ENCODE results near the gene MORC3. TPM values are rescaled to one million over a fixed set of nuclear protein-coding genes. Genes with fewer than 3 reads are reported as not detected.
"Not testable (repeated sequence)": the region's sequence is repeated elsewhere in the genome, so short reads cannot be mapped to it uniquely, and the experiment has no call there.

MORC3 gene
- total RNA-seq, 1 experiment from 2014 or later, result 19.8 TPM

DNA sequence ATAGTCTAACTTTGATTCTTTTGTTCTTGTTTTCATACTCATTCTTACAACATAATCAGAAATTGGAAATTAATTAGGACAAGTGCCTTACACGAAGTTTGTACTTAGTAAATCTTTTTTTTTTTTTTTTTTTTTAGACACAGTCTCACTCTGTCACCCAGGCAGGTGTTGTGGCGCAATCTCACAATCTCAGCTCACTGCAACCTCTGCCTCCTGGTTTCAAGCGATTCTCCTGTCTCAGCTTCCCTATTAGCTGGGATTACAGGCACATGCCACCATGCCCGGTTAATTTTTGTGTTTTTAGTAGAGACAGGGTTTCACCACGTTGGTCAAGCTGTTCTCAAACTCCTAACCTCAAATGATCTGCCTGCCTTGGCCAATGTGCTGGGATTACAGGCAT, 77.6 kb downstream of the MORC3 start:
- ATAC-seq (no peak), DNase-seq (ENCODE audit: low read depth, low spot score) (no peak)
- Histone ChIP-seq H3K9ac (ENCODE audit: low read length) (no peak overlapping the region), H3K4me1 (ENCODE audit: control insufficient read depth in 1 of 2, insufficient read depth in 2 of 2, low read length in 2 of 2) (no peaks in the 10 kb centered on the region), H4K20me1 (ENCODE audit: insufficient read depth) (no peaks in the 10 kb centered on the region), H3K79me2 (ENCODE audit: insufficient read depth, low read length) (no peaks in the 10 kb centered on the region), H3K27ac (ENCODE audit: low read depth, low read length) (no peak overlapping the region), H3K4me2 (ENCODE audit: low read length) (no peak overlapping the region), H3K4me3 (replicated peaks in 1 of 2; ENCODE audit: low read depth in 1 of 2, low read length in 2 of 2) (no peak overlapping the region), H2AFZ (ENCODE audit: low read depth, low read length, poor library complexity, severe bottlenecking) (no peak overlapping the region), H3K27me3 (ENCODE audit: insufficient read depth, low read length) (no peaks in the 10 kb centered on the region), H3K9me3 (ENCODE audit: control insufficient read depth in 1 of 2, insufficient read depth in 1 of 2, low read depth in 1 of 2, low read length in 2 of 2) (no peaks in the 10 kb centered on the region), H3K36me3 (ENCODE audit: control insufficient read depth in 1 of 2, insufficient read depth in 2 of 2, low read length in 2 of 2) (peaks cover 18 to 38% of the 10 kb centered on the region in 2 experiments), H3K9me2 (ENCODE audit: insufficient read depth) (no peaks in the 10 kb centered on the region)
- CTCF ChIA-PET, result no interaction called here
- intact Hi-C loops (cut with micrococcal nuclease), result no loop called here
- TF ChIP-seq SRF (IDR thresholded peaks at IDR 0.05; ENCODE audit: low read depth), result no peak
- RAD21 ChIA-PET (ENCODE audit: low non-redundant PET in 1 of 2, low total read pairs in 2 of 2, uncharacterized antibody in 2 of 2, unreplicated experiment in 2 of 2), result no interaction called here
- POLR2A ChIA-PET, result no interaction called here
- BruUV-seq (replicated peaks), result no TSS peak

DNA sequence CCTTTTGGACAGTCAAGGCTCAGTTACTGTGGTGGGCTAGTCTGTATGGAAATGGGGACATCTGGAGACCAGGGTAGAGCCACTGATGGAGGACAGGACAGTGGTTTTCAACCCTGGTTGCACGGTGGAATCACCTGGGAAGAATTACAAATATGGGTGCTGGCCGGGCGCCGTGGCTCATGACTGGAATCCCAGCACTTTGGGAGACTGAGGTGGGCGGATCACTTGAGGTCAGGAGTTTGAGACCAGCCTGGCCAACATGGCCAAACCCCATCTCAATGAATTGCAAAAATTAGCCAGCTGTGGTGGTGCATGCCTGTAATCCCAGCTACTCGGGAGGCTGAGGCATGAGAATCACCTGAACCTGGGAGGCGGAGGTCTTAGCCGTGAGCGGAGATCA, 79.7 kb downstream of the MORC3 start:
- CTCF ChIA-PET; BruUV-seq (replicated peaks); H4K20me1 ChIP-seq (ENCODE audit: insufficient read depth): not testable (repeated sequence)

DNA sequence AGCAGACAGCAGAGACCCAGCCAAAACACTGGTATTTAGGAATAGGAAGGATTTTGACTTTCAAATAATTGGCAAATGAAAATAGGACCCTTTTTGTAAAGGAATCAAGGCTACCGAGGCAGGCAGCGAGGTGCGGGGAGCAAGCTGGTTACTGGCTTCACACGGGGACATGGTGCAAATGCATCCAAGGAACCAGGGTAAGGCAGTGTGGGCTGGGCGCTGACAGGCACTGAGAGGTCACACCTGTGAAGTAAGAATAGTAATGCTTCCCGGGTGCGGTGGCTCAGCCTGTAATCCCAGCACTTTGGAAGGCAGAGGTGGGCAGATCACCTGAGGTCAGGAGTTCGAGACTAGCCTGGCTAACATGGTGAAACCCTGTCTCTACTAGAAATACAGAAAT, 80.7 kb downstream of the MORC3 start:
- Histone ChIP-seq H3K9me3 (ENCODE audit: control insufficient read depth in 1 of 2, insufficient read depth in 1 of 2, low read depth in 1 of 2, low read length in 2 of 2) (no peaks in the 10 kb centered on the region), H3K9ac (ENCODE audit: low read length) (no peak overlapping the region), H3K4me3 (replicated peaks in 1 of 2; ENCODE audit: low read depth in 1 of 2, low read length in 2 of 2) (no peak overlapping the region), H3K4me1 (ENCODE audit: control insufficient read depth in 1 of 2, insufficient read depth in 2 of 2, low read length in 2 of 2) (no peaks in the 10 kb centered on the region), H2AFZ (ENCODE audit: low read depth, low read length, poor library complexity, severe bottlenecking) (no peak overlapping the region), H4K20me1 (ENCODE audit: insufficient read depth) (no peaks in the 10 kb centered on the region), H3K4me2 (ENCODE audit: low read length) (no peak overlapping the region), H3K36me3 (ENCODE audit: control insufficient read depth in 1 of 2, insufficient read depth in 2 of 2, low read length in 2 of 2) (peaks cover 19 to 35% of the 10 kb centered on the region in 2 experiments), H3K27ac (ENCODE audit: low read depth, low read length) (no peak overlapping the region), H3K9me2 (ENCODE audit: insufficient read depth) (no peaks in the 10 kb centered on the region), H3K27me3 (ENCODE audit: insufficient read depth, low read length) (no peaks in the 10 kb centered on the region), H3K79me2 (ENCODE audit: insufficient read depth, low read length) (no peaks in the 10 kb centered on the region)
- ChIA-PET POLR2A (no interaction called here), CTCF (no interaction called here), RAD21 (ENCODE audit: low non-redundant PET in 1 of 2, low total read pairs in 2 of 2, uncharacterized antibody in 2 of 2, unreplicated experiment in 2 of 2) (no interaction called here)
- intact Hi-C loops (cut with micrococcal nuclease), result no loop called here
- TF ChIP-seq, protein P1, sequence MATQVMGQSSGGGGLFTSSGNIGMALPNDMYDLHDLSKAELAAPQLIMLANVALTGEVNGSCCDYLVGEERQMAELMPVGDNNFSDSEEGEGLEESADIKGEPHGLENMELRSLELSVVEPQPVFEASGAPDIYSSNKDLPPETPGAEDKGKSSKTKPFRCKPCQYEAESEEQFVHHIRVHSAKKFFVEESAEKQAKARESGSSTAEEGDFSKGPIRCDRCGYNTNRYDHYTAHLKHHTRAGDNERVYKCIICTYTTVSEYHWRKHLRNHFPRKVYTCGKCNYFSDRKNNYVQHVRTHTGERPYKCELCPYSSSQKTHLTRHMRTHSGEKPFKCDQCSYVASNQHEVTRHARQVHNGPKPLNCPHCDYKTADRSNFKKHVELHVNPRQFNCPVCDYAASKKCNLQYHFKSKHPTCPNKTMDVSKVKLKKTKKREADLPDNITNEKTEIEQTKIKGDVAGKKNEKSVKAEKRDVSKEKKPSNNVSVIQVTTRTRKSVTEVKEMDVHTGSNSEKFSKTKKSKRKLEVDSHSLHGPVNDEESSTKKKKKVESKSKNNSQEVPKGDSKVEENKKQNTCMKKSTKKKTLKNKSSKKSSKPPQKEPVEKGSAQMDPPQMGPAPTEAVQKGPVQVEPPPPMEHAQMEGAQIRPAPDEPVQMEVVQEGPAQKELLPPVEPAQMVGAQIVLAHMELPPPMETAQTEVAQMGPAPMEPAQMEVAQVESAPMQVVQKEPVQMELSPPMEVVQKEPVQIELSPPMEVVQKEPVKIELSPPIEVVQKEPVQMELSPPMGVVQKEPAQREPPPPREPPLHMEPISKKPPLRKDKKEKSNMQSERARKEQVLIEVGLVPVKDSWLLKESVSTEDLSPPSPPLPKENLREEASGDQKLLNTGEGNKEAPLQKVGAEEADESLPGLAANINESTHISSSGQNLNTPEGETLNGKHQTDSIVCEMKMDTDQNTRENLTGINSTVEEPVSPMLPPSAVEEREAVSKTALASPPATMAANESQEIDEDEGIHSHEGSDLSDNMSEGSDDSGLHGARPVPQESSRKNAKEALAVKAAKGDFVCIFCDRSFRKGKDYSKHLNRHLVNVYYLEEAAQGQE (IDR thresholded peaks at IDR 0.05; ENCODE audit: low read depth), result no peak
- no peak for TF ChIP-seq EZH2 (IDR thresholded peaks at IDR 0.05)
- TF ChIP-seq POLR2A (IDR thresholded peaks at IDR 0.05; ENCODE audit: borderline replicate concordance, extremely low read depth, insufficient read depth, insufficient read length), result no peak
- TF ChIP-seq RAD21 (IDR thresholded peaks at IDR 0.05; ENCODE audit: low read depth), result no peak
- no peak for TF ChIP-seq SRF (IDR thresholded peaks at IDR 0.05; ENCODE audit: low read depth)
- no peak for DNase-seq (ENCODE audit: low read depth, low spot score)
- ATAC-seq, result no peak
- no TSS peak for BruUV-seq (replicated peaks)

More for the DNA sequence above, 79.7 kb downstream of the MORC3 start:
- H3K4me2 ChIP-seq (ENCODE audit: low read length); POLR2A ChIA-PET; ATAC-seq; H3K4me1 ChIP-seq (ENCODE audit: control insufficient read depth in 1 of 2, insufficient read depth in 2 of 2, low read length in 2 of 2); H3K9ac ChIP-seq (ENCODE audit: low read length); intact Hi-C loops (cut with micrococcal nuclease); H3K27ac ChIP-seq (ENCODE audit: low read depth, low read length); DNase-seq (ENCODE audit: low read depth, low spot score); H2AFZ ChIP-seq (ENCODE audit: low read depth, low read length, poor library complexity, severe bottlenecking); H3K4me3 ChIP-seq (replicated peaks in 1 of 2; ENCODE audit: low read depth in 1 of 2, low read length in 2 of 2); H3K27me3 ChIP-seq (ENCODE audit: insufficient read depth, low read length); H3K79me2 ChIP-seq (ENCODE audit: insufficient read depth, low read length); RAD21 ChIA-PET (ENCODE audit: low non-redundant PET in 1 of 2, low total read pairs in 2 of 2, uncharacterized antibody in 2 of 2, unreplicated experiment in 2 of 2); H3K9me2 ChIP-seq (ENCODE audit: insufficient read depth); H3K9me3 ChIP-seq (ENCODE audit: control insufficient read depth in 1 of 2, insufficient read depth in 1 of 2, low read depth in 1 of 2, low read length in 2 of 2): not testable (repeated sequence)
- peaks cover 18 to 41% of the 10 kb centered on the region in 2 experiments for H3K36me3 ChIP-seq (ENCODE audit: control insufficient read depth in 1 of 2, insufficient read depth in 2 of 2, low read length in 2 of 2)

Data from HCT116 (cell line).